Measurements from ENCODE around the gene LASP1.
"Not testable (repeated sequence)": the region's sequence is repeated elsewhere in the genome, so short reads cannot be mapped to it uniquely, and the experiment has no call there.

LASP1 gene

DNA sequence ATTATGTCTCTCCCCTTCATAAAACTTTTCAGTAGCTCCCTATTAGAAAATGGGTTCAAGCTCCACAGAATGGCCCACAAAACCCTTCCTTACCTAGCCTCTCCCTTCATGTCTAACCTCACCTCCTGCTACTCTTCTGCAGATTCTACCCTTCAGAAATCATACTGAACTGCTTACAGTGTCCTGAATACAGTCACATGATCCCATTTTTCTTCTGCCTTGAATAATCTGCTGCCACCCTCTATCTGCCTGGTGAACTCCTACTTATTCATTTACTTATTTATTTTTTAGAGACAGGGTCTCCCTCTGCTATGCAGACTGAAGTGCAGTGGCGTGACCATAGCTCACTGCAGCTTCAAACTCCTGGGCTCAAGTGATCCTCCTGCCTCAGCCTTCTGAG is 70.5 kb downstream of the LASP1 start:
- no peak for FAIRE-seq

DNA sequence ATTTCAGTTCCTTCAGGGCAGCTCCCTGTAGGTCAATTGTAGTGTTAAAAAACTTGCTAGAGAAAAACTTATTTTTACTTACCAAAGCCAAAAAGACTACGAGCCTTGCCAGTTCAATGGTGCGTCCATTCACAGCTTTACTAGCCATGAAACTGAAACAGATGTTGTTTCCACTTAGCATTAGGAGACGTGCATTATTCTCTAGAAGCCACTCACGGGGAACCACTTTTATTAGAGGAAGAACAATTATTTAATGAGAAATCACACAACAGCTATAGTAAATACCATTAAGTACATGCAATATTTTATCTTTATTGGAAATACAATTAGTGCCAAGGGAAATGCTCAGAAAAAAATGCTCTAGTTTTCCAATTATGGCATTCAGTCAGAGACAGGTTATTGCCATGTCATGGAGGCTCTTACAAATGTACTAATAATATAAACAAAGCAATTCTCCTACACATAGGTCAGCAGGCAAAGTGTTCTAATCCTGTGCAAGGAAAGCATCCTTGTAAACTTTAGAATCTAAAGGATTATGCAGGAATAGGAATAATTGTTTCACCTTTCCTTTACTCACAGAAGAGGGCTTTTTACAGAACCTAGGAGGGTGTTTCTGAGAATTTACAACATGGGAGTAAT is 73.0 kb downstream of the LASP1 start:
- FAIRE-seq, result no peak

DNA sequence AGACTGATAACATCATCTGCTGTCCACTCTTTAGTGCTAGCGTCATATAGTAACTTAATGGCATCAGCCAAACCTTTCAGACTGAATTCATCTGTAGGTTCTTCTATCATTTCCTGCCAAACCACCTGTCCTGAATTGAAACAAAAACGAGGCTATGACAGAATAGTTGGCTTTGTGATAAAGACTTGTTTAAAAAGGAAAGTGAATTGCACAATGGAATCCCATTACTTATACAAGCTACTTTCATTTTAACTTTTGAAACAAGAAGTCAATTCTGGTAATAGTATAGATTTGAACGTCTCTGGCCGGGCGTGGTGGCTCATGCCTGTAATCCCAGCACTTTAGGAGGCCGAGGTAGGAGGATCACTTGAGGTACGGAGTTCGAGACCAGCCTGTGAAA is 73.7 kb downstream of the LASP1 start:
- FAIRE-seq, result no peak

DNA sequence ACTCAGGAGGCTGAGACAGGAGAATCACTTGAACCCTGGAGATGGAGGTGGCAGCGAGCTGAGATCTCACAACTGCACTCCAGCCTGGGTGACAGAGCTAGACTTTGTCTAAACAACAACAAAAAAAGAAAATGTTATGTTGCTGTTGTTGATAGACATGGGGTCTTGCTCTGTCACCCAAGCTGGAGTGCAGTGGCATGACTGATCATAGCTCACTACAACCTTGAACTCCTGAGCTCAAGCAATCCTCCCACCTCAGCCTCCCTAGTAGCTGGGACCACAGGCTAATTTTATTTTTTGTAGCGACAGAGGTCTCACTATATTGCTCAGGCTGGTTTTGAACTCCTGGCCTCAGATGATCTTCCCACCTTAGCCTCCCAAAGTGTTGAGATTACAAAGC is 77.3 kb downstream of the LASP1 start:
- FAIRE-seq, result no peak

DNA sequence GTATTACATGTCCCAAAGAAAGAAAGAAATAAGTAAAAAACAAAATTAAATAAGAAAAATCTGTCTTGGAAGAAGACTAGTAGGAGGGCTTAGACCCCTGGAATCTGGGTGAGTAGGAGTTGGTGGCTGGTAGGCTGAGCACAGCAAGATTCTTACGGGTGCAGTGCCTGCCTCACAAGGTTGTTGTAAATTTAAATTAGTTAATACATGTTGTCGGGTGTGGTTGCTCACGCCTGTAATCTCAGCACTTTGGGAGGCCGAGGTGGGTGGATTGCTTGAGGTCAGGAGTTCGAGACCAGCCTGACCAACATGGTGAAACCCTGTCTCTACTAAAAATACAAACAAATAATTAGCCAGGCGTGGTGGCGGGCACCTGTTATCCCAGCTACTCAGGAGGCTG is 83.9 kb downstream of the LASP1 start:
- FAIRE-seq, result not testable (repeated sequence)

DNA sequence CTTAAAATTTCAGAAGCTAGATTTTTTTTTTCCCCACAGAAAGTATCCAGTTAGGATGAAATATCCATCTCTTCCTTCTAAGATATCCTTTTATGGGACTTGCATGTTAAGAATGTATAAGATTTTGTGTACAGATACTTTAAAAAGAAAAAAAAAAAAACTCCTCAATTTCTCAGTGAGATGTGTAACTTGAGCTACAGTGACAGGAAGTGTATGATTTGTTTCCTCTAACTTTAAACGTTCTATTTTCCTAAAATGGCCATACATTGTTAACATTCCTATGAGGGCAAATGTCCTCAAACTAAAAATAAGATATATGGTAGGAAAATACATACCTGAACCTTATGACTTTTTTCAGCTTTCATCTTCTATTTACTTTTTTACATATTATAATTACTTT is 88.5 kb downstream of the LASP1 start:
- peak; percentile 96 for FAIRE-seq

DNA sequence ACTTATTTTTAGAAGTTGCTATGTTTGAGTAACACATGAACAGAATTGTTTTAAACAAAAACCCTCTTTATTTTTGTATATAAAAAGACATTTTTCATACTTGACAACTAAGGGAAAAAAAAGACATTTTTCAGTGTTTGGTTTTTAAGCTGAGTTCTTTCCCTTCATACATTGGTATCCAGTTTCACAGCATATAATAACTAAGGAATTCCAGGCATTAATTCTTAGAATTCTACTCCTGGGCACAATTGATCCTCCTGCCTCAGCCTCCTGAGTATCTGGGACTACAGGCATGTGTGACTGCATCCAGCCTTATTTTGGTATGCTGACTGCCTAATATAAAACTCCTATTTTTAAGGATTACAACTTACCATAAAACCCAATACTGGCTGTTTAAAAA is 88.9 kb downstream of the LASP1 start:
- FAIRE-seq, result no peak

DNA sequence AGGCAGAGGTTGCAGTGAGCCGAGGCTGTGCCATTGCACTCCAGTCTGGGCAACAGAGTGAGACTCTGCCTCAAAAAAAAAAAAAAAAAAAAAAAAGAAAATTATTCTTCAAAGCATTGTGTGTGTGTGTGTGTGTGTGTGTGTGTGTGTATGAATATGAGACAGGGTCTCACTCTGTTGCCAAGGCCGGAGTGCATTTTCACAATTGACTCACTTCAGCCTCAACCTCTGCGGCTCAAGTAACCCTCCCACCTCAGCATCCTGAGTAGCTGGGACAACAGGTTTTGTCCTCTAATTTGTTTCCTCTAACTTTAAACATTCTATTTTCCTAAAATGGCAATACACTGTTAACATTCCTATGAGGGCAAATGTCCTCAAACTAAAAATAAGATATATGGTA is 89.7 kb downstream of the LASP1 start:
- FAIRE-seq, result no peak

DNA sequence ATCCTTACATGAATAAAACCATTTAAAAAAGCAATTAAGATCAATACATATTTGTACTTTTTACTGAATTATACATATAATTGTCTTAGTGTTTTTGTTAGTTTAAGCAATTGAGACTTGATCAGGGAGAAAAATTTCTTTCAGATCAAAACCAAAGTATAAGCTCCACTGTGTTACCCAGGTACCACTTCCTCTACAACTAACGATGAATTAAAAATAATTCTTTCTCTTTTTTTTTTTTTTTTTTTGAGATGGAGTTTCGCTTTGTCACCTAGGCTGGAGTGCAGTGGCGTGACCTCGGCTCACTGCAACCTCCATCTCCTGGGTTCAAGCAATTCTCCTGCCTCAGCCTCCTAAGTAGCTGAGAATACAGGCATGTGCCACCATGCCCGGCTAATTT is 90.5 kb downstream of the LASP1 start:
- no peak for FAIRE-seq

DNA sequence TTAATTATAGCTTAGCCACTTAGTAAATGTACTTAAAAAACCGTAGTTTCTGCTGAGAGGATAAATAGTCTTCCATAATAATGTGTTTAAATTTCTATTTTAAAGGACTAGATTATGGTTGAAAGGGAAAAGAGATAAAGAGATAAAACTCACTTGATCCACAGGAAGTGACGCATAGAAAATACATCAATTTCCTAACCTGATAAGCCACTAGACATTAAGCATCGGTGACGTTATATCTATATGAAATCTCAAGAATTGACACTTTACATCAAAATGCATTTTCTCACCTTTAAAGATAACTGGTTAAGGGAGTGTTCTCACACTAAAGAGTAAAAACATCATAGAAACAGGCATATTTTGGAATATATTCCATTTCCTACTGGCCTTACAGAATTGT is 91.6 kb downstream of the LASP1 start:
- no peak for FAIRE-seq

DNA sequence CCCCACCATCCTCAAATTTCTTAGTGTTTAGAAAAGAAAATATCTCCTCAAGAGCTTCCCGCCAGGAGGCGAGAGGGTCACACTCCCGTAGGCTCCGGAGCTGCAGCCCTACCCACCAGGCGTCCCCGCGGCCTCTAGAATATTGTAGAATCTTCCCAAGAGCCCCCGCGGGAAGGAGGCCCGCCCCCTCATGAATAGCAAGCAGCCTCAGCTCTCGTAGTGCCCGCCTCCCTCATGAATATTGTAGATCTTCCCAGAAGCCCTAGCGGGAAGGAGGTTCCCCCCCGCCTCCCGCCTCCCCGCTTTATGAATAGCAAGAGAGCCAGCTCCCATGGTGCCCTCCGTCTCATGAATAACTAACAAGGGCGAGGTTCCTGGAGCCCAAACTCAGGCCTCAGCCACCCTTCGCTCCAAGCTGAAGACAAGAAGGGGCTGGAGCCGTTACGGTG is 97.5 kb downstream of the LASP1 start, which contains the start of gene FBXO47:
FBXO47 (minus strand) TSS at position 114 of the 449 bp plus-strand sequence. CDS start 4,378 bp downstream, outside the sequence.
- no peak for FAIRE-seq

DNA sequence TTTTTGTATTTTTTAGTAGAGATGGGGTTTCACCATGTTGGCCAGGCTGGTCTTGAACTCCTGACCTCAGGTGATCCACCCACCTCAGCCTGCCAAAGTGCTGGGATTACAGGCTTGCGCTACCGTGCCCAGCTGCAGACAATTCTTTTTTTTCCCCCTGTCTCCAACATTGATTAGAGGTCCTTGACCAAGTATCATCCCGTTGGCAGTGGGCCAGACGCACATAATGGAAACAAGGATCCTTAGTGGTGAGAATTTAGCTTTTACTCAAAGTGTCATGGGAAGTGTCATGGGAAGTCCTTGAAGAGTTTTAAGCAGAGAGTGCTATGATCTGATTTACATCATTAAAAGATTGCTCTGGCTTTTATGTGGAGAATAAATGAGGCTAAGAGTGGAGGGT is 99.4 kb downstream of the LASP1 start:
- no peak for FAIRE-seq

DNA sequence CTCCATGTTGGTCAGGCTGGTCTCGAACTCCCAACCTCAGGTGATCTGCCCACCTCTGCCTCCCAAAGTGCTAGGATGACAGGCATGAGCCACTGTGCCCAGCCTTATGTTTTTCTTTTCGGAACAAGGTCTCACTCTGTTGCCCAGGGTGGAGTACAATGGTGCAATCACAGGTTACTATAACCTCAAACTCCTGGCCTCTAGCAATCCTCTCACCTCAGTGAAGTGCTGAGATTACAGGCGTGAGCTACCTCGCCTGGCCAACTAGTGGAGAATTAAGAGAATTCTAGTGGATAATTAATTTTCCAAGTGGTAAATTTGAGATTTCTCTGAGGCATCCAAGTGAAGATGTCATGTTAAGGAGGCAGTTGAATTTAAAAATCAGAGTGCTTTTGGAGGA is 100.3 kb downstream of the LASP1 start:
- FAIRE-seq, result no peak

DNA sequence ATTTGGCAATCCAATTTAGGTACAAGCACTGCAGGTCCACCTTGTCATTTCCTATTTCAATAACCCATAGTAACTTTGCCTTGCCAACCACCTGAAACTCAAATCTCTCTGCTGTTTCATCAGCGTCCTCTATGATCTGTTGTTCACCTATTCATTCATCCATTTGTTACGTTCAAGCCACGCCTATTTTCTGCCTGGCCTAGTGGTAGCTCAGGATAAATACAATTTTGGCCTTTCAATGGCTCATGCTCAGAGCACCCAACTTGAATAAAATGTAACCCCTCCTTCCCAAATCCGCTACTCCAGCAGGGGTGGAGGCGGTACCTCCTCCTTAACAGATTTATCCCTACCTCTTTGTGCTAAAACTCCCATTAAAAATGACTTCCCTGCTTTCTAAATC is 100.9 kb downstream of the LASP1 start:
- FAIRE-seq, result no peak
